WTC11 (cell line): ENCODE results near the gene POU2F1. TPM values are rescaled to one million over a fixed set of nuclear protein-coding genes. Genes with fewer than 3 reads are reported as not detected.

Source experiments
- ATAC-seq: fragments of 200-7000 bp; cut with Tn5 transposase; 2 replicates; pipeline ENCODE4 v1.10.0; 2021; ENCODE audit warnings: mild to moderate bottlenecking, moderate library complexity
- CTCF ChIA-PET: fragments of 300-600 bp; sonication (Branson Sonifier 250); formaldehyde crosslinking; loops from one replicate; lab custom pipeline; 2021; ENCODE audit warnings: antibody characterized with exemption; lab: Charles Lee
- POLR2A ChIA-PET: fragments of 350-600 bp; sonication (Branson Sonifier 250); formaldehyde crosslinking; loops from one replicate; lab custom pipeline; 2021; ENCODE audit warnings: antibody characterized with exemption; lab: Charles Lee
- DNase-seq: peaks from one replicate; pipeline ENCODE4 v3.0.0; 2021; ENCODE audit warnings: low spot score
- H3K27ac Mint-ChIP-seq: 2 replicates; pipeline ENCODE4 v1.8.0; 2021; ENCODE audit warnings: mixed read lengths
- H3K27me3 Mint-ChIP-seq: 2 replicates; pipeline ENCODE4 v1.8.0; 2021; ENCODE audit warnings: low read depth, mild to moderate bottlenecking, moderate library complexity, mixed read lengths
- H3K36me3 Mint-ChIP-seq: 2 replicates; pipeline ENCODE4 v1.8.0; 2021; ENCODE audit warnings: mixed read lengths
- H3K4me1 Mint-ChIP-seq: 2 replicates; pipeline ENCODE4 v1.8.0; 2022; ENCODE audit warnings: mixed read lengths
- H3K4me3 Mint-ChIP-seq: 2 replicates; pipeline ENCODE4 v1.8.0; 2021; ENCODE audit warnings: mild to moderate bottlenecking, moderate library complexity, mixed read lengths
- H3K9me3 Mint-ChIP-seq: 2 replicates; pipeline ENCODE4 v1.8.0; 2021; ENCODE audit warnings: mixed read lengths
- ARID4B ChIP-seq: sonication (generic); formaldehyde crosslinking; IDR thresholded peaks from 2 replicates; pipeline ENCODE4 v1.8.0; 2023; ENCODE audit warnings: missing genetic modification reagents, mild to moderate bottlenecking, borderline replicate concordance
- CREM ChIP-seq: sonication (generic); formaldehyde crosslinking; IDR thresholded peaks from 2 replicates; pipeline ENCODE4 v1.8.1; 2022; ENCODE audit warnings: mild to moderate bottlenecking, missing genetic modification reagents, moderate library complexity
- FOXK1 ChIP-seq: sonication (generic); formaldehyde crosslinking; IDR thresholded peaks from 2 replicates; pipeline ENCODE4 v1.8.0; 2022; ENCODE audit warnings: mild to moderate bottlenecking, moderate library complexity, missing genetic modification reagents
- GTF2I ChIP-seq: fragments of 250-450 bp; sonication (Bioruptor Pico); conservative IDR thresholded peaks from 2 replicates; pipeline ENCODE4 v1.4.0; 2021; ENCODE audit warnings: mild to moderate bottlenecking
- IRF2 ChIP-seq: sonication (generic); formaldehyde crosslinking; IDR thresholded peaks from 2 replicates; pipeline ENCODE4 v1.8.0; 2022; ENCODE audit warnings: low read depth, missing genetic modification reagents, borderline replicate concordance
- JUN ChIP-seq: sonication (generic); formaldehyde crosslinking; IDR thresholded peaks from 2 replicates; pipeline ENCODE4 v1.8.0; 2023; ENCODE audit warnings: mild to moderate bottlenecking, missing genetic modification reagents
- KAT7 ChIP-seq: sonication (generic); formaldehyde crosslinking; IDR thresholded peaks from 2 replicates; pipeline ENCODE4 v1.8.1; 2023; ENCODE audit warnings: missing genetic modification reagents, mild to moderate bottlenecking, borderline replicate concordance
- MXD4 ChIP-seq: fragments of 250-450 bp; sonication (Bioruptor Pico); IDR thresholded peaks from 2 replicates; pipeline ENCODE4 v1.8.0; 2021; ENCODE audit warnings: mild to moderate bottlenecking, moderate library complexity, borderline replicate concordance
- NFYB ChIP-seq: sonication (generic); formaldehyde crosslinking; conservative IDR thresholded peaks from 2 replicates; pipeline ENCODE4 v1.8.0; 2022; ENCODE audit warnings: low read depth, missing genetic modification reagents
- PRRX2 ChIP-seq: fragments of 250-450 bp; sonication (Bioruptor Pico); IDR thresholded peaks from 2 replicates; pipeline ENCODE4 v1.8.0; 2021; ENCODE audit warnings: mild to moderate bottlenecking
- RELA ChIP-seq: sonication (generic); formaldehyde crosslinking; IDR thresholded peaks from 2 replicates; pipeline ENCODE4 v1.8.1; 2022; ENCODE audit warnings: missing genetic modification reagents, mild to moderate bottlenecking, borderline replicate concordance
- SMAD4 ChIP-seq: sonication (generic); formaldehyde crosslinking; IDR thresholded peaks from 2 replicates; pipeline ENCODE4 v1.8.0; 2022; ENCODE audit warnings: mild to moderate bottlenecking, missing genetic modification reagents
- SOX15 ChIP-seq: fragments of 250-450 bp; sonication (Bioruptor Pico); IDR thresholded peaks from 2 replicates; pipeline ENCODE4 v1.9.0; 2021; ENCODE audit warnings: mild to moderate bottlenecking
- TCF7 ChIP-seq: sonication (generic); formaldehyde crosslinking; IDR thresholded peaks from 2 replicates; pipeline ENCODE4 v1.8.0; 2022; ENCODE audit warnings: mild to moderate bottlenecking, low read depth, missing genetic modification reagents, moderate library complexity
- ZBTB21 ChIP-seq: sonication (generic); formaldehyde crosslinking; IDR thresholded peaks from 2 replicates; pipeline ENCODE4 v1.8.1; 2023; ENCODE audit warnings: mild to moderate bottlenecking, missing genetic modification reagents, borderline replicate concordance
- ZNF121 ChIP-seq: sonication (generic); formaldehyde crosslinking; IDR thresholded peaks from 2 replicates; pipeline ENCODE4 v1.8.0; 2023; ENCODE audit warnings: missing genetic modification reagents
- ZNF423 ChIP-seq: fragments of 250-450 bp; sonication (Bioruptor Pico); IDR thresholded peaks from 2 replicates; pipeline ENCODE4 v2.1.2; 2022; ENCODE audit warnings: mild to moderate bottlenecking, moderate library complexity
- total RNA-seq: library from RNA; stranded (reverse); gene quantifications from 3 replicates; pipeline ENCODE4 v1.2.3, GENCODE V29; 2021
- TF ChIP-seq, protein P1 (sequence below): sonication (generic); formaldehyde crosslinking; conservative IDR thresholded peaks from 2 replicates; pipeline ENCODE4 v1.8.1; 2022; ENCODE audit warnings: mild to moderate bottlenecking, missing genetic modification reagents
- TF ChIP-seq, protein P2 (sequence below): sonication (generic); formaldehyde crosslinking; IDR thresholded peaks from 2 replicates; pipeline ENCODE4 v1.8.1; 2022; ENCODE audit warnings: mild to moderate bottlenecking, missing genetic modification reagents, moderate library complexity, borderline replicate concordance
- TF ChIP-seq, protein P3 (sequence below): fragments of 250-450 bp; sonication (Bioruptor Pico); IDR thresholded peaks from 2 replicates; pipeline ENCODE4 v1.9.0; 2021; ENCODE audit warnings: mild to moderate bottlenecking
- TF ChIP-seq, protein P4 (sequence below): sonication (generic); formaldehyde crosslinking; IDR thresholded peaks from 2 replicates; pipeline ENCODE4 v1.8.1; 2023; ENCODE audit warnings: mild to moderate bottlenecking, missing genetic modification reagents, moderate library complexity

Gene POU2F1
- total RNA-seq, 1 experiment from 2014 or later, result 51.3 TPM

GRCh38 chr1:167258858-167259257 lies 38.2 kb downstream of the POU2F1 start:
- peaks cover 24% of the 10 kb centered on the region for H3K4me1 Mint-ChIP-seq
- ATAC-seq (no peak), DNase-seq (no peak)
- H3K4me3 Mint-ChIP-seq, result no peak overlapping the region
- H3K36me3 Mint-ChIP-seq, result no peaks in the 10 kb centered on the region
- H3K27me3 Mint-ChIP-seq, result no peaks in the 10 kb centered on the region
- H3K9me3 Mint-ChIP-seq, result no peaks in the 10 kb centered on the region
- H3K27ac Mint-ChIP-seq, result no peak overlapping the region
- no peak for TF ChIP-seq GTF2I
- TF ChIP-seq FOXK1 (CRISPR knock-in tag), result no peak
- TF ChIP-seq ARID4B (CRISPR knock-in tag), result no peak
- TF ChIP-seq, protein P1, sequence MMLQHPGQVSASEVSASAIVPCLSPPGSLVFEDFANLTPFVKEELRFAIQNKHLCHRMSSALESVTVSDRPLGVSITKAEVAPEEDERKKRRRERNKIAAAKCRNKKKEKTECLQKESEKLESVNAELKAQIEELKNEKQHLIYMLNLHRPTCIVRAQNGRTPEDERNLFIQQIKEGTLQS (CRISPR knock-in tag), result no peak
- no peak for TF ChIP-seq KAT7 (CRISPR knock-in tag)
- no peak for TF ChIP-seq ZNF423
- TF ChIP-seq NFYB (CRISPR knock-in tag), result no peak
- TF ChIP-seq ZBTB21 (CRISPR knock-in tag), result no peak
- no peak for TF ChIP-seq PRRX2 (CRISPR knock-in tag)
- CTCF ChIA-PET, result interaction anchor here (1.1 kb wide), 1 partner anchor 39 kb away, joined by 3 read pairs; no protein-coding TSS in a partner anchor
- POLR2A ChIA-PET, result no interaction called here

DNA sequence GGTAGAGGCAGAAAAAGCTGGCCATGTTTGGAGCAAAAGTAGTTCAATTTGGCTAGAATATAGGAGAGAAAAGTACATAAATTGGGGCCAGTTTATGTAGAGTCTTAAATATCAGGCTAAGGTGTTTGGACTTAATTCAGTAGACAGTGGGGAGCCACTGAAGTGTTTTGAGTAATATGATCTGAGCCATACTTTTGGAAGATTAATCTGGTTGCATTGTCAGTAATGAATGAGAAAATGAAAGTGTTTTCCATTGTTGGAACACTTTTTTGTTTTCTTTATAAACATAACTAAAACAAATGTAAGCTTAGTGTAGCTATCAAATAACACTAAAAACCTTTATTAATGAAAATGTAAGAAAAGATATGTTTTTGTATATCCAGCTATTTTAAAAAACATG lies 42.1 kb downstream of the POU2F1 start:
- TF ChIP-seq SOX15 (CRISPR knock-in tag) (no peak), IRF2 (no peak), TCF7 (CRISPR knock-in tag) (no peak), CREM (CRISPR knock-in tag) (no peak), RELA (CRISPR knock-in tag) (no peak), JUN (CRISPR knock-in tag) (no peak), ARID4B (CRISPR knock-in tag) (no peak), KAT7 (CRISPR knock-in tag) (no peak), ZNF121 (no peak), SMAD4 (CRISPR knock-in tag) (no peak), MXD4 (CRISPR knock-in tag) (no peak)
- TF ChIP-seq, protein P2, sequence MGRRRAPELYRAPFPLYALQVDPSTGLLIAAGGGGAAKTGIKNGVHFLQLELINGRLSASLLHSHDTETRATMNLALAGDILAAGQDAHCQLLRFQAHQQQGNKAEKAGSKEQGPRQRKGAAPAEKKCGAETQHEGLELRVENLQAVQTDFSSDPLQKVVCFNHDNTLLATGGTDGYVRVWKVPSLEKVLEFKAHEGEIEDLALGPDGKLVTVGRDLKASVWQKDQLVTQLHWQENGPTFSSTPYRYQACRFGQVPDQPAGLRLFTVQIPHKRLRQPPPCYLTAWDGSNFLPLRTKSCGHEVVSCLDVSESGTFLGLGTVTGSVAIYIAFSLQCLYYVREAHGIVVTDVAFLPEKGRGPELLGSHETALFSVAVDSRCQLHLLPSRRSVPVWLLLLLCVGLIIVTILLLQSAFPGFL (CRISPR knock-in tag), result no peak
- TF ChIP-seq, protein P3, sequence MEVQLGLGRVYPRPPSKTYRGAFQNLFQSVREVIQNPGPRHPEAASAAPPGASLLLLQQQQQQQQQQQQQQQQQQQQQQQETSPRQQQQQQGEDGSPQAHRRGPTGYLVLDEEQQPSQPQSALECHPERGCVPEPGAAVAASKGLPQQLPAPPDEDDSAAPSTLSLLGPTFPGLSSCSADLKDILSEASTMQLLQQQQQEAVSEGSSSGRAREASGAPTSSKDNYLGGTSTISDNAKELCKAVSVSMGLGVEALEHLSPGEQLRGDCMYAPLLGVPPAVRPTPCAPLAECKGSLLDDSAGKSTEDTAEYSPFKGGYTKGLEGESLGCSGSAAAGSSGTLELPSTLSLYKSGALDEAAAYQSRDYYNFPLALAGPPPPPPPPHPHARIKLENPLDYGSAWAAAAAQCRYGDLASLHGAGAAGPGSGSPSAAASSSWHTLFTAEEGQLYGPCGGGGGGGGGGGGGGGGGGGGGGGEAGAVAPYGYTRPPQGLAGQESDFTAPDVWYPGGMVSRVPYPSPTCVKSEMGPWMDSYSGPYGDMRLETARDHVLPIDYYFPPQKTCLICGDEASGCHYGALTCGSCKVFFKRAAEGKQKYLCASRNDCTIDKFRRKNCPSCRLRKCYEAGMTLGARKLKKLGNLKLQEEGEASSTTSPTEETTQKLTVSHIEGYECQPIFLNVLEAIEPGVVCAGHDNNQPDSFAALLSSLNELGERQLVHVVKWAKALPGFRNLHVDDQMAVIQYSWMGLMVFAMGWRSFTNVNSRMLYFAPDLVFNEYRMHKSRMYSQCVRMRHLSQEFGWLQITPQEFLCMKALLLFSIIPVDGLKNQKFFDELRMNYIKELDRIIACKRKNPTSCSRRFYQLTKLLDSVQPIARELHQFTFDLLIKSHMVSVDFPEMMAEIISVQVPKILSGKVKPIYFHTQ (CRISPR knock-in tag), result no peak
- TF ChIP-seq, protein P4, sequence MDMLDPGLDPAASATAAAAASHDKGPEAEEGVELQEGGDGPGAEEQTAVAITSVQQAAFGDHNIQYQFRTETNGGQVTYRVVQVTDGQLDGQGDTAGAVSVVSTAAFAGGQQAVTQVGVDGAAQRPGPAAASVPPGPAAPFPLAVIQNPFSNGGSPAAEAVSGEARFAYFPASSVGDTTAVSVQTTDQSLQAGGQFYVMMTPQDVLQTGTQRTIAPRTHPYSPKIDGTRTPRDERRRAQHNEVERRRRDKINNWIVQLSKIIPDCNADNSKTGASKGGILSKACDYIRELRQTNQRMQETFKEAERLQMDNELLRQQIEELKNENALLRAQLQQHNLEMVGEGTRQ (CRISPR knock-in tag), result no peak
- TF ChIP-seq, protein P1 (CRISPR knock-in tag), result no peak

More for the DNA sequence above, 42.1 kb downstream of the POU2F1 start:
- CTCF ChIA-PET, result interaction anchor here (0.7 kb wide), 1 partner anchor 55 kb away, joined by 3 read pairs; no protein-coding TSS in a partner anchor
- H3K36me3 Mint-ChIP-seq, result no peaks in the 10 kb centered on the region
- no peak for DNase-seq
- H3K4me3 Mint-ChIP-seq, result no peak overlapping the region
- no peaks in the 10 kb centered on the region for H3K27me3 Mint-ChIP-seq
- H3K27ac Mint-ChIP-seq, result no peak overlapping the region
- no peak for ATAC-seq
- peaks cover 7% of the 10 kb centered on the region for H3K9me3 Mint-ChIP-seq
- peaks cover 4% of the 10 kb centered on the region; the same call in 1 of the 2 replicates for H3K4me1 Mint-ChIP-seq
- POLR2A ChIA-PET, result interaction anchor here (0.5 to 0.9 kb wide), 3 partner anchors 9 to 216 kb away, joined by 3 to 5 read pairs (median 5); no protein-coding TSS in a partner anchor
